ENCODE data around the gene OR5AC2.

DNA sequence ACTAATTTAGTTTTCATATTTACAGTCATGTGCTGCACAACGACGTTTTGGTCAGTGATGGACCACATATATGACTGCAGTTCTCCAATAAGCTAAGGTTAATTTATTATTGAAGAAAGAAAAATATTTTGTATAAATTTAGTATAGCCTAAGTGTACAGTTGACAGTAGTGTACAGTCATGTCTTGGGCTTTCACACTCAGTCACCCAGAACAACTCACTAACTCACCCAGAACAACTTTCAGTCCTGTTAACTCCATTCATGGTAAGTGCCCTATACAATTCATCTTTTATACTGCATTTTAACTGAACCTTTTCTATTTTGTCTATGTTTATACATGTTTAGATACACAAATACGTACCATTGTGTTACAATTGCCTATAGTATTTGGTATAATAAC lies 48.1 kb upstream of the OR5AC2 start:
- TF ChIP-seq EP300 (IDR thresholded peaks at IDR 0.05): no peak
- TF ChIP-seq, protein P1, sequence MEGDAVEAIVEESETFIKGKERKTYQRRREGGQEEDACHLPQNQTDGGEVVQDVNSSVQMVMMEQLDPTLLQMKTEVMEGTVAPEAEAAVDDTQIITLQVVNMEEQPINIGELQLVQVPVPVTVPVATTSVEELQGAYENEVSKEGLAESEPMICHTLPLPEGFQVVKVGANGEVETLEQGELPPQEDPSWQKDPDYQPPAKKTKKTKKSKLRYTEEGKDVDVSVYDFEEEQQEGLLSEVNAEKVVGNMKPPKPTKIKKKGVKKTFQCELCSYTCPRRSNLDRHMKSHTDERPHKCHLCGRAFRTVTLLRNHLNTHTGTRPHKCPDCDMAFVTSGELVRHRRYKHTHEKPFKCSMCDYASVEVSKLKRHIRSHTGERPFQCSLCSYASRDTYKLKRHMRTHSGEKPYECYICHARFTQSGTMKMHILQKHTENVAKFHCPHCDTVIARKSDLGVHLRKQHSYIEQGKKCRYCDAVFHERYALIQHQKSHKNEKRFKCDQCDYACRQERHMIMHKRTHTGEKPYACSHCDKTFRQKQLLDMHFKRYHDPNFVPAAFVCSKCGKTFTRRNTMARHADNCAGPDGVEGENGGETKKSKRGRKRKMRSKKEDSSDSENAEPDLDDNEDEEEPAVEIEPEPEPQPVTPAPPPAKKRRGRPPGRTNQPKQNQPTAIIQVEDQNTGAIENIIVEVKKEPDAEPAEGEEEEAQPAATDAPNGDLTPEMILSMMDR (IDR thresholded peaks at IDR 0.05): no peak
